Subcutaneous adipose tissue (tissue), 4 donors: ENCODE measurements around the gene SDHD. TPM values are rescaled to one million over a fixed set of nuclear protein-coding genes. Genes with fewer than 3 reads are reported as not detected.

Experiments used
- total RNA-seq, 4 donors: library from RNA; depleted of rRNA; stranded (reverse); fragments of >200 nt; gene quantifications; one replicate each; pipeline ENCODE4 v1.1.0, GENCODE V29; 2016
- TF ChIP-seq, protein P1 (sequence below): fragments of 450-650 bp; IDR thresholded peaks from one replicate; pipeline ENCODE4 v1.5.1; 2016; ENCODE audit warnings: low read depth, mild to moderate bottlenecking, control low read depth, antibody characterized with exemption, moderate library complexity

SDHD gene
- total RNA-seq: 100 to 1,000 TPM in 2 of 4 donors, 10 to 100 TPM in 2; 73.8 to 153 (median 103) TPM

DNA sequence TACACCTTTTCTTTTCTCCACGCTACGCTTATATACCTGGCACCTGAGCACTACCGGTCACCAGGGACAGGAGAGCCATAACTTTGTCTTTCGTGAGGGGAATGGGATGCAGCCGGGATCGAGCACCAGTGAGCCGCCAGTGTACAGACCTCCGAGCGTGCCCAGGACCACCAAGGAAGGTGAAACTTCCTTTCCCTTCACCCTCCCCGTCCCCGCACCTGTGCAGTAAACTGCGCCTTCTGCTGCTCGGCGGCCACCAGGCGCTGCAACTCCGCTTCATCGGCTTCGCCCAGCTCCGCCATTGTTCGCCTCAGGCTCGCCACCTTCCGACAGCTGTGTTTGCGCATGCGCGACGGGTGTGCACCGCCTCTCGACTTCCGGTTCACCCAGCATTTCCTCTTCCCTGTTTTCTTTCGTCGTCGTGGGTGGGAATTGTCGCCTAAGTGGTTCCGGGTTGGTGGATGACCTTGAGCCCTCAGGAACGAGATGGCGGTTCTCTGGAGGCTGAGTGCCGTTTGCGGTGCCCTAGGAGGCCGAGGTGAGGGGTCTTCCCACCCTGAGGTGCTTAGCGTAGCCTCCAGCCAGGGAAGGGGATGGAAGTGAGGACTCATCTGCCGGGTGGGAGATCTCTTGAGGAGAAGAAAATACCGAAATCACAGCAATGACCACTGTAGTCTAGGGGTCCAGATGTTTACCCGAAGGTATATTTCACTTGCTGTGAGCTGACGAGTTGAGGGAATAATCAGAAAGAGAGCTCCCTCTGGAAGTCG, at the start of gene SDHD, which contains the start of gene TIMM8B:
Gene SDHD (plus strand): TSS at position 452 of the 770 bp plus-strand sequence. CDS start 35 bp downstream, at position 487.
Gene TIMM8B (minus strand): TSS at position 335 of the 770 bp plus-strand sequence. CDS start 33 bp downstream, at position 302.
- TF ChIP-seq, protein P1, sequence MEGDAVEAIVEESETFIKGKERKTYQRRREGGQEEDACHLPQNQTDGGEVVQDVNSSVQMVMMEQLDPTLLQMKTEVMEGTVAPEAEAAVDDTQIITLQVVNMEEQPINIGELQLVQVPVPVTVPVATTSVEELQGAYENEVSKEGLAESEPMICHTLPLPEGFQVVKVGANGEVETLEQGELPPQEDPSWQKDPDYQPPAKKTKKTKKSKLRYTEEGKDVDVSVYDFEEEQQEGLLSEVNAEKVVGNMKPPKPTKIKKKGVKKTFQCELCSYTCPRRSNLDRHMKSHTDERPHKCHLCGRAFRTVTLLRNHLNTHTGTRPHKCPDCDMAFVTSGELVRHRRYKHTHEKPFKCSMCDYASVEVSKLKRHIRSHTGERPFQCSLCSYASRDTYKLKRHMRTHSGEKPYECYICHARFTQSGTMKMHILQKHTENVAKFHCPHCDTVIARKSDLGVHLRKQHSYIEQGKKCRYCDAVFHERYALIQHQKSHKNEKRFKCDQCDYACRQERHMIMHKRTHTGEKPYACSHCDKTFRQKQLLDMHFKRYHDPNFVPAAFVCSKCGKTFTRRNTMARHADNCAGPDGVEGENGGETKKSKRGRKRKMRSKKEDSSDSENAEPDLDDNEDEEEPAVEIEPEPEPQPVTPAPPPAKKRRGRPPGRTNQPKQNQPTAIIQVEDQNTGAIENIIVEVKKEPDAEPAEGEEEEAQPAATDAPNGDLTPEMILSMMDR: no peak

DNA sequence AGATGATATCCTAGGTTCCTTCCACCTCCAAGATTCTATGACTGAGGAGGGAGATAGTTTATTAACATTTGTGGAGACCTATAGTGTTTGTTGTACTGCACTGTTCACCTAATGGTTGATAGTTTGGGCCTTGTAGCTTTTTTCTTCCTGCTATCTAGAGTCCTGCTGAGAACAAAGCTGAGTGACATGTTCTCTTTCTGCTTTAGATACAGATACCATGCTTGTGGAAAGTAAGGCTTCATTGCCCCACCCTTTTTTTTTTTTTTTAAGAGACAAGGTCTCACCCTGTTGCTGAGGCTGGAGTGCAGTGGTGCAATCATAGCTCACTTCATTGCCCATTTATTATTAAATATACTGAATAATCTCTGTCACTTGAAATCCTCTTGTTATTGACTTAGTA, 49.1 kb upstream of the SDHD start:
- TF ChIP-seq, protein P1: no peak

DNA sequence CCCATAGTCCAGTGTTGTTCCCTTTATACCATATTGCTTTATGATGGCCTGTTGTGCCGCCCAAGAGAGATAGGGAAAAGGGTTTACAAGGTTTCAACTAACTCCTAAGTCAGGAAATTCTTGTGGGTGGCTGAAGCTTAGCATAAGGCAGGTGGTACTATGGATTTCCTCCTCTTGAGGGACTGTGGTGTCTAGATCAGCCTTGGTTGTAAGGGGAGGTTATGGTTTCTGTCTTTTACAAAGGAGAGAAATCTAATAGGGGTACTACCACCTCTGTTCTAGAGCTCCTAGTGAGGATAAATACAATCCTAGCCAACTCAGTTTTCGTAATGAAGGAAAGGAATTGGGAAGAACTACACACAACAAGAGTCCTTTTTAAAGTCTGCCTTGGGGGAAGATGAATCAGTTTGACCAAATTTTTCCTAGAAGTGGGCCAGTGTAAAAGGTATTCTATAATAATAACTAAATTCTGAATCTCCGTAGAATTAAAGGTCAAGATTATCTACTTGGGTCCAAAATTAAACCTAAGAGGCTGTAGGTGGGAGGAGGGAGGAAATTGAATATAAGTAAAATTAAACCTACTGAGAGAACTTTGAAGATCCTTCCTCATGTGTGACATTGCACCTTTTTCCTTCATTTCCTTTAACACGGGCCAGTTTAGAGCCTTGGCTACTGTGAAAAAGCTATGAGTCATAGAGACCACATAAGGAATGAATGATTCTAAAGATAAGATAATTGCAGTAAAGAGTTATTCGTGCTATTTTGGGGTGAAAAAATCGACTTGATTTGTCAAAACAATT, 44.3 kb upstream of the SDHD start:
- TF ChIP-seq, protein P1: no peak

DNA sequence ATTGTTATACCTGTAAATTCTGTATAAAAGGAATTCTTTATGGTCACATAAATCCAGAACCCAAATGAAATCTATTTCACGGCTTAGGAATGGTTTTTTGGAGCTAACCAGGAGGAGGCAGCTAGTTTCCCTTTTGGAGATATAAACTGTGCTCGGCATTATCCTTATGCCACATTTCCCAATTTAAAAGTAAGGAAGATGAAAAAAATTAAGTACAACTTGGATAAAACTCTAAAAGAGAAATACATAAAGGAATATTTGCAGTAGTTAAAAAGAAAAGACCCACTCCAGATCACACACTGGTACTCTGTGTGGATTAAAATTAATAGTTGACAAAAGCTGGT, 43.7 kb upstream of the SDHD start:
- TF ChIP-seq, protein P1: no peak

DNA sequence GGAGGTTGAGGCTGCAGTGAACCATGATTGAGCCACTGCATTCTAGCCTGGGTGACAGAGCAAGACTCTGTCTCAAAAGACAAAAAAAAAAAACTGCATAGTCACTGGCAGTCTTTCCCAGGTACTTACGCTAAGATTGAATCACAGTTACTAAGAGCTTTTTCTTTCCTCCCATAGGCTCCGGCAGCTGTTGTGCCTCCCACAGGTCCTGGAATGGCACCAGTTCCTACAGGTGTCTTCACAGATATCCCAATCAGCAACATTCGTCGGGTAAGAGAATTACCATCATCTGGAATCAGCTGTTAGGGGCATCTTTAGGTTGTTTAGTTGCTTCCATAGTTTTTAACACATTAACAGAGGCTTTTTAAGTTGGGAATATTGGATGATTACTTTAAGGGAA, 41.7 kb upstream of the SDHD start:
- TF ChIP-seq, protein P1: no peak

DNA sequence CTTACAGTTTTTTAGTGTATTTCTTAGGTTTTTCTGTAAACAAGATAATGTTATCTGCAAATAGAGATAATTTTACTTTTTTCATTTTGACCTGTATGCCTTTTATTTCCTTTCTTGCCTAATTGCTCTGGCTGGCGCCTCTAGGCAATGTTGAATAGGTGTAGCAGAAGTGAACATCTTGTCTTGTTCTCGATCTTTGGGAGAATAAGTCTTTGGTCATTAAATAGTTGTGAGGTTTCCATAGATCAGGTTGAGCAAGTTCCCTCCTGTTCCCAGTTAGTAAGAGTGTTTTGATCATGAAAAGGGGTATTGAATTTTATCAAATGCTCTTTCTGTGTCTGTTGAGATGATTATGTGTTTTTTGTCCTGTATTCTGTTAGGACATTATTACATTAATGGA, 36.9 kb upstream of the SDHD start:
- TF ChIP-seq, protein P1: no peak

DNA sequence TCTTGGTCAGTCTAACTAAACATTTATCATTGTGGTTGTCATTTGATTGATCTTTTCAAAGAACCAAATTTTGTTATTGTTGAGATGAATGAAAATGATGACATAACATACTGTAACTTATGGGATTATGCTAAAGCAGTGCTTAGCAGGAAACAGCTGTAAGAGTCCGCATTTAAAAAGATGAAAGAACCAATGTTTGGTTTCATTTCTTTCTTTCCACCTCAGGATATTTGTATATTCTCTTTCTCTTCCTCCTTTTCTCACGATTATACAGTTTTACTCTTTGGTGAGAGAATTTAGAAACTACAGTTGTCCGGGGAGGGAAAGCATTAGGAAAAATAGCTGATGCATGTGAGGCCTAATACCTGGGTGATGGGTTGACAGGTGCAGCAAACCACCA, 36.0 kb upstream of the SDHD start:
- TF ChIP-seq, protein P1: no peak
